GM23338 (cell line): ENCODE results near the gene ZNF280C. TPM values are rescaled to one million over a fixed set of nuclear protein-coding genes. Genes with fewer than 3 reads are reported as not detected.

Experiments used
- CREB1 ChIP-seq: fragments of 250-450 bp; sonication (Bioruptor Pico); IDR thresholded peaks from 2 replicates; pipeline ENCODE4 v1.5.0; 2020; ENCODE audit warnings: low read depth, mild to moderate bottlenecking, moderate library complexity
- ETS1 ChIP-seq: IDR thresholded peaks from 2 replicates; pipeline ENCODE4 v1.6.1; 2016; ENCODE audit warnings: antibody characterized with exemption
- EZH2phosphoT487 ChIP-seq: fragments of 200-600 bp; sonication (generic); IDR thresholded peaks from one replicate; pipeline ENCODE4 v1.8.1; 2018; ENCODE audit warnings: antibody characterized with exemption; ENCODE audit not compliant: unreplicated experiment
- JUNB ChIP-seq: IDR thresholded peaks from one replicate; pipeline ENCODE4 v1.6.1; 2016; ENCODE audit warnings: antibody characterized with exemption; ENCODE audit not compliant: unreplicated experiment
- REST ChIP-seq: IDR thresholded peaks from one replicate; pipeline ENCODE4 v1.6.1; 2018; ENCODE audit warnings: antibody characterized with exemption; ENCODE audit not compliant: unreplicated experiment
- STAT1 ChIP-seq: IDR thresholded peaks from one replicate; pipeline ENCODE4 v1.6.1; 2016; ENCODE audit warnings: antibody characterized with exemption; ENCODE audit not compliant: unreplicated experiment
- polyA plus RNA-seq: library from polyadenylated mRNA; unstranded; fragments of >200 nt; fragmentation: Nextera tagmentation; extraction: Ambion mirVana; gene quantifications from 2 replicates; pipeline ENCODE4 v1.2.1, GENCODE V29; 2016
- total RNA-seq: library from RNA; depleted of rRNA; stranded (reverse); fragments of >200 nt; shearing (Covaris generic); gene quantifications from 2 replicates; pipeline ENCODE4 v1.2.3, GENCODE V29; 2014
- TF ChIP-seq, protein P1 (sequence below): fragments of 250-450 bp; sonication (Bioruptor Pico); IDR thresholded peaks from 2 replicates; pipeline ENCODE4 v1.5.0; 2020; ENCODE audit warnings: mild to moderate bottlenecking, moderate library complexity

Gene ZNF280C
- total and polyA plus RNA-seq, 2 experiments from 2014 or later = 7.9 to 14.4 TPM

DNA sequence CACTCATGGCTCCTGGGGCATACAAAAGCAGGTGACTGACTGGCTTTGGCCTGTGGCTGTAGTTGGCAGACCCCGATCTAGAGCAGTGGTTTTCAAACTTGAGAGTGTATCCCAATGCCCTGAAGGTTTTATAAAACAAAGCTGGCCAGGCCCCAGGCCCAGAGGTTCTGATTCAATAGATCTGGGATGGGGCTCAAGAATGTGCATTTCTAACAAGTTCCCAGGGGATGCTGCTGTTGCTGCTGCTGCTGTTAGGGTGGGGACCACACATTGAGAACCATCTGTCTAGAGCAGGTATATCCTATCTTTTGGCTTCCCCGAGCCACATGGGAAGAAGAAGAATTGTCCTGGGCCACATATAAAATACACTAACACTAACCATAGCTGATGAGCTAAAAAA lies 110.4 kb downstream of the ZNF280C start (continued):
- TF ChIP-seq, protein P1, sequence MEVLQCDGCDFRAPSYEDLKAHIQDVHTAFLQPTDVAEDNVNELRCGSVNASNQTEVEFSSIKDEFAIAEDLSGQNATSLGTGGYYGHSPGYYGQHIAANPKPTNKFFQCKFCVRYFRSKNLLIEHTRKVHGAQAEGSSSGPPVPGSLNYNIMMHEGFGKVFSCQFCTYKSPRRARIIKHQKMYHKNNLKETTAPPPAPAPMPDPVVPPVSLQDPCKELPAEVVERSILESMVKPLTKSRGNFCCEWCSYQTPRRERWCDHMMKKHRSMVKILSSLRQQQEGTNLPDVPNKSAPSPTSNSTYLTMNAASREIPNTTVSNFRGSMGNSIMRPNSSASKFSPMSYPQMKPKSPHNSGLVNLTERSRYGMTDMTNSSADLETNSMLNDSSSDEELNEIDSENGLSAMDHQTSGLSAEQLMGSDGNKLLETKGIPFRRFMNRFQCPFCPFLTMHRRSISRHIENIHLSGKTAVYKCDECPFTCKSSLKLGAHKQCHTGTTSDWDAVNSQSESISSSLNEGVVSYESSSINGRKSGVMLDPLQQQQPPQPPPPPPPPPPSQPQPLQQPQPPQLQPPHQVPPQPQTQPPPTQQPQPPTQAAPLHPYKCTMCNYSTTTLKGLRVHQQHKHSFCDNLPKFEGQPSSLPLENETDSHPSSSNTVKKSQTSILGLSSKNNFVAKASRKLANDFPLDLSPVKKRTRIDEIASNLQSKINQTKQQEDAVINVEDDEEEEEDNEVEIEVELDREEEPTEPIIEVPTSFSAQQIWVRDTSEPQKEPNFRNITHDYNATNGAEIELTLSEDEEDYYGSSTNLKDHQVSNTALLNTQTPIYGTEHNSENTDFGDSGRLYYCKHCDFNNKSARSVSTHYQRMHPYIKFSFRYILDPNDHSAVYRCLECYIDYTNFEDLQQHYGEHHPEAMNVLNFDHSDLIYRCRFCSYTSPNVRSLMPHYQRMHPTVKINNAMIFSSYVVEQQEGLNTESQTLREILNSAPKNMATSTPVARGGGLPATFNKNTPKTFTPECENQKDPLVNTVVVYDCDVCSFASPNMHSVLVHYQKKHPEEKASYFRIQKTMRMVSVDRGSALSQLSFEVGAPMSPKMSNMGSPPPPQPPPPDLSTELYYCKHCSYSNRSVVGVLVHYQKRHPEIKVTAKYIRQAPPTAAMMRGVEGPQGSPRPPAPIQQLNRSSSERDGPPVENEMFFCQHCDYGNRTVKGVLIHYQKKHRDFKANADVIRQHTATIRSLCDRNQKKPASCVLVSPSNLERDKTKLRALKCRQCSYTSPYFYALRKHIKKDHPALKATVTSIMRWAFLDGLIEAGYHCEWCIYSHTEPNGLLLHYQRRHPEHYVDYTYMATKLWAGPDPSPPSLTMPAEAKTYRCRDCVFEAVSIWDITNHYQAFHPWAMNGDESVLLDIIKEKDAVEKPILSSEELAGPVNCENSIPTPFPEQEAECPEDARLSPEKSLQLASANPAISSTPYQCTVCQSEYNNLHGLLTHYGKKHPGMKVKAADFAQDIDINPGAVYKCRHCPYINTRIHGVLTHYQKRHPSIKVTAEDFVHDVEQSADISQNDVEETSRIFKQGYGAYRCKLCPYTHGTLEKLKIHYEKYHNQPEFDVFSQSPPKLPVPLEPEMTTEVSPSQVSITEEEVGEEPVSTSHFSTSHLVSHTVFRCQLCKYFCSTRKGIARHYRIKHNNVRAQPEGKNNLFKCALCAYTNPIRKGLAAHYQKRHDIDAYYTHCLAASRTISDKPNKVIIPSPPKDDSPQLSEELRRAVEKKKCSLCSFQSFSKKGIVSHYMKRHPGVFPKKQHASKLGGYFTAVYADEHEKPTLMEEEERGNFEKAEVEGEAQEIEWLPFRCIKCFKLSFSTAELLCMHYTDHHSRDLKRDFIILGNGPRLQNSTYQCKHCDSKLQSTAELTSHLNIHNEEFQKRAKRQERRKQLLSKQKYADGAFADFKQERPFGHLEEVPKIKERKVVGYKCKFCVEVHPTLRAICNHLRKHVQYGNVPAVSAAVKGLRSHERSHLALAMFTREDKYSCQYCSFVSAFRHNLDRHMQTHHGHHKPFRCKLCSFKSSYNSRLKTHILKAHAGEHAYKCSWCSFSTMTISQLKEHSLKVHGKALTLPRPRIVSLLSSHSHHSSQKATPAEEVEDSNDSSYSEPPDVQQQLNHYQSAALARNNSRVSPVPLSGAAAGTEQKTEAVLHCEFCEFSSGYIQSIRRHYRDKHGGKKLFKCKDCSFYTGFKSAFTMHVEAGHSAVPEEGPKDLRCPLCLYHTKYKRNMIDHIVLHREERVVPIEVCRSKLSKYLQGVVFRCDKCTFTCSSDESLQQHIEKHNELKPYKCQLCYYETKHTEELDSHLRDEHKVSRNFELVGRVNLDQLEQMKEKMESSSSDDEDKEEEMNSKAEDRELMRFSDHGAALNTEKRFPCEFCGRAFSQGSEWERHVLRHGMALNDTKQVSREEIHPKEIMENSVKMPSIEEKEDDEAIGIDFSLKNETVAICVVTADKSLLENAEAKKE (CRISPR knock-in tag) = no peak
- TF ChIP-seq ETS1 = no peak
- TF ChIP-seq JUNB = no peak
- TF ChIP-seq CREB1 = no peak
- no peak for TF ChIP-seq EZH2phosphoT487
- no peak for TF ChIP-seq STAT1
- TF ChIP-seq REST = no peak
